Measurements from ENCODE around the gene ADI1. TPM values are rescaled to one million over a fixed set of nuclear protein-coding genes. Genes with fewer than 3 reads are reported as not detected.
"Not testable (repeated sequence)": the region's sequence is repeated elsewhere in the genome, so short reads cannot be mapped to it uniquely, and the experiment has no call there.

The ADI1 gene
- total and polyA plus RNA-seq, 2 experiments from 2014 or later = 77.7 to 140 TPM

DNA sequence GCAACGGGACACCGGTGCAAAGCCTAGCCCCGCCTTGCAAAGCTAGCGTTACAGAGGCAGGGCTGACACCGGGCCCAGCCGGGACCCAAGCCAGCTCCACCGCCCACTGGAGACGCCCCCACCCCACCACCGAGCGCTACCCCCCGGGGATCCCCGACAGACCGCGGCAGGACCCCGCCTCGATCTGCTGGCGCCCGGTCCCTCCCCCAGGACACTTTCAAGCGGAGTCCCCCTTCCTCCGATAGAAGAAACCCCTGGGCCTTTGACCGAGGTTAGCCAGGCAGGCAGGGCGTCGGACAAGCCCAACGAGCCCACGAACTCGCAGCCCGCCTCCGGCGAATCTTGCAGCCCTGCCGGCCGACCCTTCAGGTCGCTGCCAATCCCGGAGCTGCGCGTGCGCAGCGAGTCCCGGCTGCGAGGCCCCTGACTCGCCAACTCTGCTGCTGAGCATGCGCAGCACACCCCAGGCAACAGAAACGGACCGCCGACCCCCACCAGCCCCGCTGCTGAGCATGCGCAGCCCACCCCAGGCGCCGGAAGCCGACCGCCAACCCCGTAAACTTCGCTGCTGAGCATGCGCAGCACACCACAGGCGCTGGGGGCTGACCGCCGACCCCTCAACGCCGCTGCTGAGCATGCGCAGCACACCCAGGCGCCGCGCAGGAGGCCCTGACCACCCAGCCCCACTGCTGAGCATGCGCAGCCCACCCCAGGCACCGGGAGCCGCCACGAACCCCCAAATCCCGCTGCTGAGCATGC lies 656 bp downstream of the ADI1 start:
- H3K9me3 ChIP-seq (ENCODE audit: low read depth) = no peaks in the 10 kb centered on the region
- peak overlapping the region; percentile 89 for H3K4me2 ChIP-seq (ENCODE audit: unreplicated experiment)
- H3K9me2 ChIP-seq (ENCODE audit: insufficient read depth) = no peaks in the 10 kb centered on the region
- H3F3A ChIP-seq (ENCODE audit: insufficient read depth) = no peaks in the 10 kb centered on the region
- 1% methylated on average over 38 to 53 of the region's 67 CpGs for WGBS, 2 experiments (ENCODE audit: low coverage in 1 of 2, low lambda C conversion rate in 2 of 2, missing lambda C conversion rate in 2 of 2)
- no peak for TF ChIP-seq EZH2phosphoT487 (IDR thresholded peaks at IDR 0.05; ENCODE audit: insufficient read depth, low read depth)
- no peak for TF ChIP-seq EZH2 (IDR thresholded peaks at IDR 0.05; ENCODE audit: insufficient read depth, poor library complexity, severe bottlenecking)
- peaks cover 42% of the 10 kb centered on the region for H3K79me2 ChIP-seq (ENCODE audit: insufficient read depth)
- peaks cover 12% of the 10 kb centered on the region; the same call in 1 of the 2 replicates for H3K36me3 ChIP-seq (ENCODE audit: low read depth)
- no peaks in the 10 kb centered on the region for H4K20me1 ChIP-seq (ENCODE audit: insufficient read depth)
- peaks cover 14% of the 10 kb centered on the region for H3K4me1 ChIP-seq (ENCODE audit: insufficient read depth)
- H2AFZ ChIP-seq = peak overlapping the region; percentile 94
- H3K4me3 ChIP-seq = peak overlapping the region; percentile 89
- in situ Hi-C loops (cut with MboI) = no loop called here
- no peaks in the 10 kb centered on the region for H3K27me3 ChIP-seq (replicated peaks; ENCODE audit: insufficient read depth)
- H3K27ac ChIP-seq = peak overlapping the region; percentile 93
- DNase-seq = peak; percentile 97
- H3K9ac ChIP-seq = peak overlapping the region; percentile 96

DNA sequence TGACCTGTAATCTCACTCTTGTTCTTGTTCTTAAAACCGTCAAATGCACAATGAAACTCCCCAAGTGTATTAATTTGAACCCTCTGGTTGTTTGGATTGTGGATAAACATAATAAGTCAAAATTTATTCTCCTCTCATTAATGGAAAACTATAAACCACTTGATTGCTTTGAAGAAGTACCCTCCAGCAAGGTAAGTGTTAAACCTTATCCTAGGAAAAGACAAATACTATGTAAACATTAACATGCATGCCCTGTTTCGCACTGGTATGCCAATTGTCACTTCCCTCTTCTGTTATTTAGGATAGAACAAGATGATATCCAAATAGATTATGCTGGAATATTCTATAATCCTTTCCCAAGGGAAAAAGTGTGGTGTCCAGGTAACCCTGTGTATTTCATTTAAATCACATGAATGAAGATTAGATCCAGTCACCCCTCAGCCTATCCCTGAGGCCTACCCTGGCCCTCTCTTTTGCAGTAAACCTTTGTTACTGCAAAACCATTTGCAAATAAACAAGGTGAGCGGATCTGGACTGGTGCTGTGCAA lies 1.3 kb downstream of the ADI1 start:
- Histone ChIP-seq H3K4me2 (ENCODE audit: unreplicated experiment) (peak overlapping the region; percentile 80), H3K27me3 (replicated peaks; ENCODE audit: insufficient read depth) (no peaks in the 10 kb centered on the region), H3K4me3 (peak overlapping the region; percentile 89), H3K79me2 (ENCODE audit: insufficient read depth) (peaks cover 42% of the 10 kb centered on the region), H3K4me1 (ENCODE audit: insufficient read depth) (peaks cover 7% of the 10 kb centered on the region), H3F3A (ENCODE audit: insufficient read depth) (no peaks in the 10 kb centered on the region), H3K9me3 (ENCODE audit: low read depth) (no peaks in the 10 kb centered on the region), H4K20me1 (ENCODE audit: insufficient read depth) (no peaks in the 10 kb centered on the region), H2AFZ (peak overlapping the region; percentile 75), H3K9me2 (ENCODE audit: insufficient read depth) (no peaks in the 10 kb centered on the region), H3K27ac (peak overlapping the region; percentile 93), H3K9ac (peak overlapping the region; percentile 96), H3K36me3 (ENCODE audit: low read depth) (peaks cover 16% of the 10 kb centered on the region; the same call in 1 of the 2 replicates)
- WGBS, 2 experiments (ENCODE audit: low coverage in 1 of 2, low lambda C conversion rate in 2 of 2, missing lambda C conversion rate in 2 of 2) = 33 to 34% methylated on average over 3 of the region's 3 CpGs
- DNase-seq = no peak
- TF ChIP-seq EZH2 (IDR thresholded peaks at IDR 0.05; ENCODE audit: insufficient read depth, poor library complexity, severe bottlenecking) (no peak), EZH2phosphoT487 (IDR thresholded peaks at IDR 0.05; ENCODE audit: insufficient read depth, low read depth) (no peak)
- in situ Hi-C loops (cut with MboI) = no loop called here

DNA sequence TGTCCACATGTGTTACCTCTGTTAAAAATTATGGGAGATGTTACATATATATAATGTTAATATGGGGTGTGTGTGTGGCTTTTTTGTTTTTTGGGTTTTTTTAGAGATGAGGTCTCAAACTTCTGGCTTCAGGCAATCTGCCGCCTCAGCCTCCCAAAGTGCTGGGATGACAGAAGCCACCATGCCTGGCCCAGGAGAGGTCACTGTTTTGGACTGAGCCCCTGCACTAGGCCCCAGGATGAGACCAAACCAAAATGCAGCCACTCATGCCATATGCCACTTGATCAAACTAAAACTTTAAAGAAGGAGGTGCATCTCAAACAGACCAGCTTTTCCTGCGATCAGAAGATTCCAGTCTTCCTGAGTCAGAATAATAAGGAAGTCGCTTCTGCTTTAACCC lies 2.5 kb downstream of the ADI1 start:
- Histone ChIP-seq H3K79me2 (ENCODE audit: insufficient read depth) (peaks cover 42% of the 10 kb centered on the region), H3K4me1 (ENCODE audit: insufficient read depth) (peaks cover 7% of the 10 kb centered on the region), H3K9me3 (ENCODE audit: low read depth) (no peaks in the 10 kb centered on the region), H2AFZ (no peak overlapping the region), H3K27ac (no peak overlapping the region), H3K9ac (no peak overlapping the region), H3K27me3 (replicated peaks; ENCODE audit: insufficient read depth) (no peaks in the 10 kb centered on the region), H3K36me3 (ENCODE audit: low read depth) (peaks cover 16% of the 10 kb centered on the region), H3K4me2 (ENCODE audit: unreplicated experiment) (no peak overlapping the region), H3K9me2 (ENCODE audit: insufficient read depth) (no peaks in the 10 kb centered on the region), H3K4me3 (no peak overlapping the region), H3F3A (ENCODE audit: insufficient read depth) (no peaks in the 10 kb centered on the region), H4K20me1 (ENCODE audit: insufficient read depth) (no peaks in the 10 kb centered on the region)
- in situ Hi-C loops (cut with MboI) = no loop called here
- no peak for DNase-seq
- WGBS, 2 experiments (ENCODE audit: low coverage in 1 of 2, low lambda C conversion rate in 2 of 2, missing lambda C conversion rate in 2 of 2) = 99 to 100% methylated on average over 3 of the region's 3 CpGs
- TF ChIP-seq EZH2phosphoT487 (IDR thresholded peaks at IDR 0.05; ENCODE audit: insufficient read depth, low read depth) (no peak), EZH2 (IDR thresholded peaks at IDR 0.05; ENCODE audit: insufficient read depth, poor library complexity, severe bottlenecking) (no peak)

DNA sequence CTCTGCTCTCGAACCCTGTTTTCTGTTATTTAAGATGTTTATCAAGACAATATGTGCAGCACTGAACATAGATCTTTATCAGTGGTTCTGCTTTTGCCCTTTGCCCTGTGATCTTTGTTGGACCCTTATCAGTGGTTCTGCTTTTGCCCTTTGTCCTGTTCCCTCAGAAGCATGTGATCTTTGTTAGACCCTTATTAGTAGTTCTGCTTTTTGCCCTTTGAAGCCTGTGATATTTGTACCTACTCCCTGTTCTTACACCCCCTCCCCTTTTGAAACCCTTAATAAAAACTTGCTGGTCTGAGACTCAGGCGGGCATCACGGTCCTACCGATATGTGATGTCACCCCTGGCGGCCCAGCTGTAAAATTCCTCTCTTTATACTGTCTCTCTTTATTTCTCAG lies 3.9 kb downstream of the ADI1 start:
- peaks cover 26% of the 10 kb centered on the region for H3K36me3 ChIP-seq (ENCODE audit: low read depth)
- H3K9me2 ChIP-seq (ENCODE audit: insufficient read depth); H2AFZ ChIP-seq; DNase-seq; H3K4me1 ChIP-seq (ENCODE audit: insufficient read depth); H3K9ac ChIP-seq; H3K27ac ChIP-seq; H3F3A ChIP-seq (ENCODE audit: insufficient read depth); H3K4me2 ChIP-seq (ENCODE audit: unreplicated experiment); H3K9me3 ChIP-seq (ENCODE audit: low read depth); H4K20me1 ChIP-seq (ENCODE audit: insufficient read depth); in situ Hi-C loops (cut with MboI); H3K4me3 ChIP-seq; H3K27me3 ChIP-seq (replicated peaks; ENCODE audit: insufficient read depth): not testable (repeated sequence)
- WGBS, 2 experiments (ENCODE audit: low coverage in 1 of 2, low lambda C conversion rate in 2 of 2, missing lambda C conversion rate in 2 of 2) = 76 to 80% methylated on average over 5 of the region's 5 CpGs
- peaks cover 42% of the 10 kb centered on the region for H3K79me2 ChIP-seq (ENCODE audit: insufficient read depth)
